Neuron (in vitro differentiated cells): Measurements from ENCODE around the gene CELF6.

Experiments
- H2AFZ ChIP-seq: one replicate; pipeline ENCODE4 v1.6.1; 2013; ENCODE audit warnings: low read depth, mild to moderate bottlenecking, inconsistent platforms, low read length, moderate library complexity
- H3K27me3 ChIP-seq: one replicate; pipeline ENCODE4 v1.6.1; 2013; ENCODE audit warnings: low read length; ENCODE audit not compliant: insufficient read depth
- H3K36me3 ChIP-seq: one replicate; pipeline ENCODE4 v1.6.1; 2013; ENCODE audit warnings: low read length; ENCODE audit not compliant: insufficient read depth
- H3K4me1 ChIP-seq: one replicate; pipeline ENCODE4 v1.6.1; 2013; ENCODE audit warnings: low read length; ENCODE audit not compliant: insufficient read depth
- H3K4me3 ChIP-seq: 2 replicates; pipeline ENCODE4 v1.5.1; 2013; ENCODE audit warnings: mild to moderate bottlenecking, low read length, moderate library complexity
- H3K9me3 ChIP-seq: one replicate; pipeline ENCODE4 v1.6.1; 2013; ENCODE audit warnings: low read length

Gene CELF6

DNA sequence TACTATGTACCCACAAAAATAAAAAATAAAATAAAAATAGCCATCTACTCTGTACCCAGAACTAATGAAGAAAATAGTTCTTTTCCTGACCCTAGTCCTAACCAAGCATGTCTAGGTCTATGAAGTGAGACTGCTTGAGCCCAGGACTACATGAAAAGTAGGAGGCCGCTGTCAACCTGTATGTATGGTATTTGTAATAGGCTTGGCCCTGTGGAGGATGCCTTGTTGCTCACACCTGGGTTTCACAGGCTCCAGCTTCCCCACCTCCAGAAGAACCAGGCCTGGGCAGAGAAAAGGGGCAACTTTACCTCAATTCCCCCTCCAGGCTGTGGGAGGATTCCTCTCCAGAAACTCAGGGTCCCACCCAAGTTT, 82.1 kb downstream of the CELF6 start:
- H2AFZ ChIP-seq: no peak overlapping the region
- H3K36me3 ChIP-seq: peaks cover 33% of the 10 kb centered on the region
- H3K9me3 ChIP-seq: no peaks in the 10 kb centered on the region
- no peaks in the 10 kb centered on the region for H3K27me3 ChIP-seq
- no peaks in the 10 kb centered on the region for H3K4me1 ChIP-seq
- no peak overlapping the region for H3K4me3 ChIP-seq

DNA sequence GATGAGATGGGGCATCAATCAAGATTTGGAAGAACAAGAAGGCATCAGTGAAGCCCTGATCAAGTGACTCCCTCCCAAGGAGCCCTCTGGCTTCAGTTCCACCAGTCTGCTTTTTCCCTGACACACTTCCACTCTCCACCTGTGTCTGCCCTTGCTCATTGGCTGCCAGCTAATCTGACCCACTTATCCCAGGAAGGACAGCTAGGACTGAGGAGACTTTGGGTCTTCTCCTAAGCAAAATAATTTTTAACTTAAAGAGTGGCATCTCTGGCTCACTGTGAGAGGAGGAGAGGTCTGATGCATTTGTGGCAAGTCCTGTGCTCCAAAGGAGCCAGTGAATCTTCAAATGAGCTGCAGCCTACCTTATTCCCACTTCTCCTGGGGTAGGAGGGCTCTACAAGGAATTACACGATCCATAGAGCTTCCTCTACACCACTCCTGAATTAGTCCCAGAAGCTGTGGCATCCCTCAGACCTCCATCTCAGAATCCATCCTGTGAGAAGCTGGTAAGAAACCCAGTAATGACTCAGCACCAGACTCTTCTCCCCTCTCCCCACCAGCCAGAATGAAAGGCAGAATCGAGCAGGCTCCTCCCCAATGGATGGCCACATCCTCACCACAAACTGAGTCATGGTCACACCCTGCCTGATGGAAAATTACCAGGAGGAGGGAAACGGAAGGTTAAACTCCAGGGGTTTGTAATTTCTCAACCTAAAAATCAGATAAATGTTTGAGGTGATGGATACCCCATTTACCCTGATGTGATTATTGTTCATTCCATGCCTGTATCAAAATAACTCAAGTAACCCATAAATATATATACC, 82.7 kb downstream of the CELF6 start:
- H2AFZ ChIP-seq: no peak overlapping the region
- peaks cover 4% of the 10 kb centered on the region for H3K4me1 ChIP-seq
- no peak overlapping the region for H3K4me3 ChIP-seq
- no peaks in the 10 kb centered on the region for H3K27me3 ChIP-seq
- no peaks in the 10 kb centered on the region for H3K9me3 ChIP-seq
- H3K36me3 ChIP-seq: peaks cover 27% of the 10 kb centered on the region

DNA sequence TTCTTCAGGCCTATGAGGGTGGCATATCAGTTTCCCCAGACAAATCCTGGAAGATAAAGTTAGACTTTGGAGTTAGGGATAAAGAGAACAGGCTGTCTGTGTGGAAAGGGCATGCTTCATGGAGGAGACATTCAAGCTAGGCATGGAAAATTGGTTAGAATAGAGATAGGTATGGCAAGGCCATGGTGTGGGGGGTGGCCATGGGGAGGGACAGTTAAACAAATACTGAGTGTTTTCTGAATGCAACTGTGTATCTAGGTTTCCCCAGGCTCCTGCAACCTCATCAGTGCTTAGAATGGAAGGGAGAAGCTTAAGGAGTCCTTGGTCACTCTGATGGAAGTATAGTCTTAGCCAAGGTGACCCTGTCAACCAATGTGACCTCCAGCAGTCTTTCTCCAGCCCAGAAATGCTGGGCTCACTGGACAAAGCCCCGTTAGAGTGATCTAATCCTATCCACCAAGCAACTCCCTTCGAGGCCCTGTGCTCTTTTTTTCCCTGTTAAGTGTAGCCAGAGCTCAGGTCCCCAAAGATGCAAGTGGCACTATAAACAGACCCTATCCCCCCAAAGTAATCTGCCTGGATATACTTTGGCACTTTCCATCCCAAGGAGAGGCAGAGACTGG, 83.5 kb downstream of the CELF6 start:
- no peaks in the 10 kb centered on the region for H3K9me3 ChIP-seq
- H3K4me3 ChIP-seq: no peak overlapping the region
- no peak overlapping the region for H2AFZ ChIP-seq
- peaks cover 7% of the 10 kb centered on the region for H3K4me1 ChIP-seq
- H3K27me3 ChIP-seq: no peaks in the 10 kb centered on the region
- peaks cover 20% of the 10 kb centered on the region for H3K36me3 ChIP-seq

DNA sequence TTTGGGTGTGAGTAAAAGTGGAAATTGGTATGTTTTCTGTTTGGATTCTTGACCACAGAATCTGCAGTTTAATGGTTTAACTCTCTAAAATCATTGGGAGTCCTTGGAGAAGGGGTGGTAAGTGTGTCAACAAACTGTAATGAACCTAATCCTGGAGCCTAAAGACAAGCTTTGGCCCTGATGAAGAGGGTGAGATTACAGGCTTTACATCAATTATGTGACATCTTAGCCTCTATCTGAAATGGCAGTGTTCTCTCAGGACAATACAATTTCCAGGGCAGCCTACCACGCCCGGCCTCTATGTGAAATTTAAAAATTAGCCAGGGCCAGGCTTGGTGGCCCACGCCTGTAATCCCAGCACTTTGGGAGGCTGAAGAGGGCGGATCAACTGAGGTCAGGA, 84.7 kb downstream of the CELF6 start:
- Histone ChIP-seq H3K4me1 (peaks cover 7% of the 10 kb centered on the region), H3K9me3 (no peaks in the 10 kb centered on the region), H2AFZ (no peak overlapping the region), H3K36me3 (peaks cover 8% of the 10 kb centered on the region), H3K4me3 (no peak overlapping the region), H3K27me3 (no peaks in the 10 kb centered on the region)
